ENCODE results near the gene FAHD1. TPM values are rescaled to one million over a fixed set of nuclear protein-coding genes. Genes with fewer than 3 reads are reported as not detected.

The FAHD1 gene
- total and polyA plus RNA-seq, 9 of the 15 experiments (the other 6 are each of a cell fraction or from before 2014, with no cell fraction given) = 2.2 to 20.9 (median 10.7) TPM

DNA sequence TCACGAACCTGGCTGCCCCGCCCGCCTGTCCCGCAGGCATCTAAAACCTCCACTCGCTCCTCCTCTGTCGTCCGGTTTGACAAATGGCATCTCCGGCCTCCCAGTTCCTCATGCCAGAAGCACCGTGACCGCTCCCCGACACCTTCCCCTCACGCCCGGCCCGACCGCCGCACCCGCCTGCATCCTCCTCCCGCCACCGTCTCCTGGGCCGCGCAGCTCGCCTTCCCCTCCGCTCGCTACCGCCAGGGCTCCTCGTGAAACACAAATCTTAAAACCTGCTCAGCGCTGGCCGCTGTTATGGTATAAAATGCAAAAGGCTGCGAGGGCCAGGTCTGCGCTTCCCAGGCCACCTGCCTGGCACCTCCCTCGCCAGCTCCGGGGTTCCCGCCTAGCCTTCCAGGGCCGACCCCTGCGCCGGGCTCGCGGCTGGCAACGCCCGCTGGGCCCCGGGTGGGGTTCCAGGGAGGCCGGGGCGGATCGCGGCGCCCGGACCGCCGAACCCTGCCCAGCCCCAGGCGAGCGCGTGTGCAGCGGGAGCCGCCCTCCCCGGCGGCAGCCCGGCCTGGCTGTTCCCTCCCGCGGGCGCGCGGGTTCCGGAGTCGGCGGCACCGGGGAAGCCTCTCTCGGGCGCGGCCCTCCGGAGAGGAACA, 45.1 kb upstream of the FAHD1 start (continued):
- no peak for TF ChIP-seq ZNF263 (CRISPR knock-in tag; IDR thresholded peaks at IDR 0.05; ENCODE audit: borderline replicate concordance)
- no peak for TF ChIP-seq KDM1A (IDR thresholded peaks at IDR 0.05)

DNA sequence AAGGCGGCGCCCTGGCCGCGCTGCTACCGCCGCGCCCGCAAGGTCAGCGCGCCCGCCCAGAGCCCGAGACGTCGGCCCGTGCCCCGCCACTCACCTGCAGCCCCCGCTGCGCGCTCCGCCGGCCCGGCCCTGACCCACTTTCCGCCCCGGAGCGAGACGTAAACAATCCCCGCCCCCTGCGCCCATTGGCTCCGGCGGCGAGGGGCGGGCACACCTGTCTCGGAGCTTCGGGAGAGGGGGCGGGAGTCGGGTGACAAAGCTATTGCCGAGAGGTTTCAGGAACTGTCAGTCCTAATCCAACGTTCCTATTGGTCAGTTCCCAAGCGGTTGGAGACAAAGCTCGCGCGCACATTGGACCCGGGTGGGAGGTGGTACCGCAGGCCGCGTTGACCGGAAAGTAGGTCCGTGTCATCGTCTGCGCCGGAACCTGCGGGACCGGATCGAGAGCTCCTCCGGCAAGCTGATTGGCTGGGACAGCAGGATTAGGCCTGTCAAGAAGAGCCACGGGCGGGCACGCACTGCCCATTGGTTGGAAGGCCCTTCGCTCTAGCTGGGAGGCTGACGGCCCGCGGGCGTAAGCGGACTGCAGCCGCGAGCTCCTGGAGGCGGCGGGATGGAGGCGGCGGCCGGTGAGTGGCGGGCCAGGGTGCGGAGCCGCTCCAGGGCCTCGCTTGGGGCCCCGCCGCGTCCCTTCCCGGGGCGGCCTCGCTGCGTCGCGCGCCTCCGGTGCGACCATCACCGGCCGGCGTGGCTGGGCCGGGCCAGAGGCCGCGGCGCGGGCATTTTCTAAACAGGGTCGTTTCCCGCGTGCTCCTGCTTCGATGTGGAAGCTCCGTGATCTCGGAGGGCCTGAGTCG, 44.4 kb upstream of the FAHD1 start, which contains the start of the genes NUBP2 and SPSB3:
Gene NUBP2 (plus strand): TSS at position 553 of the 857 bp plus-strand sequence. CDS start 61 bp downstream, at position 614.
Gene SPSB3 (minus strand): TSS at position 164 of the 857 bp plus-strand sequence. CDS start 1,088 bp downstream, outside the sequence.
- peaks cover 3% of the 10 kb centered on the region; the same call in 1 of the 2 replicates for H4K20me1 ChIP-seq (replicated peaks; ENCODE audit: control insufficient read depth, insufficient read depth, low read length)
- H3K79me2 ChIP-seq (ENCODE audit: control insufficient read depth, insufficient read depth, low read length) = peaks cover 53% of the 10 kb centered on the region
- no peaks in the 10 kb centered on the region for H3K27me3 ChIP-seq (ENCODE audit: control insufficient read depth in 2 of 2, insufficient read depth in 2 of 2, low read length in 2 of 2)
- FAIRE-seq (peak; percentile 100), DNase-seq (ENCODE audit: extremely low read depth in 1 of 4, low spot score in 3 of 4) (peak; percentile 94 to 100 (median 96)), ATAC-seq (peak; percentile 93)
- H3K4me3 ChIP-seq = peak within 1 kb of the TSS; percentile 99
- POLR2A ChIA-PET = interaction anchor here (0.6 to 2.3 kb wide), 17 partner anchors 8 to 1101 kb away, joined by 3 to 35 read pairs (median 4); partner anchors contain the start of genes EME2, MRPS34, NME3 and RPS2
- no peaks in the 10 kb centered on the region for H3K9me1 ChIP-seq (ENCODE audit: control insufficient read depth, insufficient read depth, low read length)
- peak within 1 kb of the TSS; percentile 86 to 96 for H3K9ac ChIP-seq (ENCODE audit: insufficient read depth in 1 of 2, low read depth in 2 of 2, low read length in 2 of 2)
- H3K36me3 ChIP-seq (ENCODE audit: control insufficient read depth, insufficient read depth, low read length) = peaks cover 51% of the 10 kb centered on the region; the same call in 1 of the 3 replicates
- peak within 1 kb of the TSS; percentile 98 for H3K4me2 ChIP-seq (ENCODE audit: insufficient read depth, low read length)
- in situ Hi-C loops (cut with MboI) (loop anchor here (5.0 kb wide), 1 partner anchor 150 kb away; no protein-coding TSS in a partner anchor), intact Hi-C loops (cut with micrococcal nuclease) (loop anchor here (5.0 kb wide), 1 partner anchor 170 kb away; the partner anchor contains the start of genes CRAMP1 and IFT140)
- WGBS (ENCODE audit: insufficient coverage, low coverage, missing lambda C conversion rate) = under 1% methylated on average over 64 of the region's 102 CpGs
- CTCF ChIA-PET (ENCODE audit: low intra/inter-chr PET ratio) = interaction anchor here (0.6 to 0.7 kb wide), 2 partner anchors 167 to 484 kb away, joined by 3 read pairs; no protein-coding TSS in a partner anchor
- BruUV-seq (replicated peaks) = no TSS peak
- peak within 1 kb of the TSS; percentile 78 for H3K27ac ChIP-seq (ENCODE audit: extremely low read depth, low read depth, low read length)
- peaks cover 4 to 84% of the 10 kb centered on the region in 2 experiments; a peak in 3 of 5 replicates for H3K4me1 ChIP-seq (replicated peaks in 1 of 2; ENCODE audit: control insufficient read depth in 2 of 2, insufficient read depth in 2 of 2, low read length in 2 of 2)
- no peaks in the 10 kb centered on the region for H3K9me3 ChIP-seq (replicated peaks; ENCODE audit: control insufficient read depth, insufficient read depth, low read depth, low read length)
- peak within 1 kb of the TSS; percentile 68 for H2AFZ ChIP-seq (ENCODE audit: low read depth, low read length)
- TF ChIP-seq TAF9B (IDR thresholded peaks at IDR 0.05; ENCODE audit: partially characterized antibody) (no peak), ZNF766 (CRISPR knock-in tag; conservative IDR thresholded peaks at IDR 0.05) (no peak), ADNP (tag; IDR thresholded peaks at IDR 0.05) (no peak), POLR3G (IDR thresholded peaks at IDR 0.05; ENCODE audit: extremely low read depth, insufficient read length, insufficient replicate concordance) (no peak), NFXL1 (CRISPR knock-in tag; IDR thresholded peaks at IDR 0.05) (no peak), PRPF4 (IDR thresholded peaks at IDR 0.05; ENCODE audit: insufficient read depth, low read depth, low read length, poor library complexity, severe bottlenecking) (no peak), NFE2 (IDR thresholded peaks at IDR 0.05; ENCODE audit: low read depth) (no peak), ZBED1 (IDR thresholded peaks at IDR 0.05) (no peak), KDM2B (CRISPR knock-in tag; IDR thresholded peaks at IDR 0.05) (no peak), ZNF695 (CRISPR knock-in tag; IDR thresholded peaks at IDR 0.05) (no peak), ZNF584 (CRISPR knock-in tag; IDR thresholded peaks at IDR 0.05; ENCODE audit: low read depth) (no peak), NCOA6 (IDR thresholded peaks at IDR 0.05) (no peak), TCFL5 (CRISPR knock-in tag; conservative IDR thresholded peaks at IDR 0.05) (no peak), PRMT5 (CRISPR knock-in tag; IDR thresholded peaks at IDR 0.05) (no peak), NR2C2 (CRISPR knock-in tag; IDR thresholded peaks at IDR 0.05) (no peak), NR2C2 (tag; IDR thresholded peaks at IDR 0.05) (peak; percentile 42; the same call in 1 of the 2 replicates), E2F1 (CRISPR knock-in tag; IDR thresholded peaks at IDR 0.05) (no peak)

Measured in K562 (cell line).